H1 (cell line): ENCODE measurements around the gene C20orf173. TPM values are rescaled to one million over a fixed set of nuclear protein-coding genes. Genes with fewer than 3 reads are reported as not detected.

Source experiments
- CTCF ChIA-PET: fragments of 300-600 bp; sonication (Branson Sonifier 250); formaldehyde crosslinking; loops from one replicate; lab custom pipeline; 2021; ENCODE audit not compliant: partially characterized antibody; lab: Charles Lee
- POLR2A ChIA-PET: fragments of 300-600 bp; sonication (Branson Sonifier 250); formaldehyde crosslinking; loops from one replicate; lab custom pipeline; 2021; ENCODE audit warnings: inconsistent platforms; ENCODE audit not compliant: partially characterized antibody; lab: Charles Lee
- DNase-seq, 2 experiments: peaks; one replicate each; pipeline versions ENCODE4 v3.0.0 to v3.0.0-alpha.2; 2010 to 2022; ENCODE audit warnings: low spot score in 2 of 2, low read depth in 1 of 2, mixed read lengths in 1 of 2
- FAIRE-seq: peaks from 2 replicates; lab custom pipeline; 2011; peaks lifted over from hg19 to GRCh38; lab: Jason Lieb, UNC
- H2AFZ ChIP-seq: 2 replicates; pipeline ENCODE4 v1.8.1; 2012; ENCODE audit warnings: low read length, inconsistent platforms
- H2AK5ac ChIP-seq: 2 replicates; pipeline ENCODE4 v1.6.1; 2013; ENCODE audit warnings: low read depth, low read length
- H2BK120ac ChIP-seq: replicated peaks from 2 replicates; pipeline ENCODE3; 2013; ENCODE audit warnings: low read depth, low read length, inconsistent platforms
- H2BK12ac ChIP-seq: 2 replicates; pipeline ENCODE4 v1.6.1; 2013; ENCODE audit warnings: low read depth, low read length
- H2BK15ac ChIP-seq: 2 replicates; pipeline ENCODE4 v1.6.1; 2013; ENCODE audit warnings: low read length
- H2BK20ac ChIP-seq: 2 replicates; pipeline ENCODE4 v1.6.1; 2013; ENCODE audit warnings: low read length
- H2BK5ac ChIP-seq: 2 replicates; pipeline ENCODE4 v1.6.1; 2013; ENCODE audit warnings: low read depth, low read length
- H3K14ac ChIP-seq: 2 replicates; pipeline ENCODE4 v1.6.1; 2013; ENCODE audit warnings: inconsistent platforms; ENCODE audit not compliant: insufficient read length
- H3K18ac ChIP-seq: 2 replicates; pipeline ENCODE4 v1.6.1; 2013; ENCODE audit warnings: low read length; ENCODE audit errors: extremely low read depth
- H3K23ac ChIP-seq: 2 replicates; pipeline ENCODE4 v1.6.1; 2013; ENCODE audit warnings: inconsistent platforms; ENCODE audit not compliant: insufficient read length
- H3K23me2 ChIP-seq: 2 replicates; pipeline ENCODE4 v1.6.1; 2013; ENCODE audit warnings: low read depth, low read length
- H3K27ac ChIP-seq: 2 replicates; pipeline ENCODE4 v1.6.1; 2011; ENCODE audit warnings: low read depth, low read length, inconsistent platforms
- H3K27me3 ChIP-seq, 4 experiments: replicated peaks in 1 of 4; 1 replicate in 1 of 4; 2 replicates in 3 of 4; pipeline versions ENCODE4 v1.6.1 to v1.8.1; 2011 to 2013; ENCODE audit warnings: low read length in 3 of 4, mild to moderate bottlenecking in 3 of 4, inconsistent platforms in 2 of 4, mixed read lengths in 2 of 4, moderate library complexity in 1 of 4; ENCODE audit not compliant: control insufficient read depth in 3 of 4, insufficient read depth in 3 of 4; ENCODE audit errors: extremely low read depth in 1 of 4
- H3K36me3 ChIP-seq, 4 experiments: 2 replicates each; pipeline versions ENCODE4 v1.6.1 to v1.8.1; 2011 to 2013; ENCODE audit warnings: mild to moderate bottlenecking in 4 of 4, low read length in 3 of 4, moderate library complexity in 2 of 4, control low read depth in 1 of 4, inconsistent platforms in 1 of 4; ENCODE audit not compliant: insufficient read depth in 4 of 4, control insufficient read depth in 2 of 4
- H3K4ac ChIP-seq: replicated peaks from 2 replicates; pipeline ENCODE3; 2013; ENCODE audit warnings: low read length, low read depth, mixed read lengths, inconsistent platforms; ENCODE audit not compliant: insufficient read length
- H3K4me1 ChIP-seq, 4 experiments: replicated peaks in 1 of 4; 1 replicate in 1 of 4; 2 replicates in 3 of 4; pipeline versions ENCODE4 v1.6.1 to v1.8.1; 2011 to 2013; ENCODE audit warnings: low read length in 3 of 4, inconsistent platforms in 2 of 4, mixed read lengths in 1 of 4; ENCODE audit not compliant: insufficient read depth in 4 of 4, control insufficient read depth in 3 of 4
- H3K4me2 ChIP-seq, 2 experiments: 2 replicates each; pipeline versions ENCODE4 v1.6.1 to v1.8.1; 2011 to 2013; ENCODE audit warnings: low read depth in 2 of 2, low read length in 2 of 2, control low read depth in 1 of 2, inconsistent platforms in 1 of 2, mild to moderate bottlenecking in 1 of 2; ENCODE audit not compliant: insufficient read depth in 1 of 2
- H3K4me3 ChIP-seq, 4 experiments: fragments of 200-600, 300-600 bp in 1 of 4; sonication (generic), shearing (Covaris generic), sonication (Bioruptor Twin) in 1 of 4; 2 replicates each; pipeline versions ENCODE4 v1.5.1 to v1.8.1; 2011 to 2016; ENCODE audit warnings: low read length in 4 of 4, low read depth in 3 of 4, control low read depth in 2 of 4, inconsistent platforms in 2 of 4, mild to moderate bottlenecking in 2 of 4, mixed read lengths in 1 of 4, moderate library complexity in 1 of 4; ENCODE audit not compliant: insufficient read depth in 2 of 4; ENCODE audit errors: extremely low read depth in 1 of 4
- H3K56ac ChIP-seq: replicated peaks from 2 replicates; pipeline ENCODE3; 2013; ENCODE audit warnings: low read depth, mild to moderate bottlenecking, mixed read lengths, low read length, inconsistent platforms; ENCODE audit not compliant: insufficient read length
- H3K79me1 ChIP-seq: 2 replicates; pipeline ENCODE4 v1.6.1; 2013; ENCODE audit warnings: low read depth, low read length, control low read depth
- H3K79me2 ChIP-seq, 2 experiments: 2 replicates each; pipeline versions ENCODE4 v1.6.1 to v1.8.1; 2012 to 2013; ENCODE audit warnings: low read length in 2 of 2, mild to moderate bottlenecking in 2 of 2, inconsistent platforms in 1 of 2; ENCODE audit not compliant: insufficient read depth in 2 of 2, control insufficient read depth in 1 of 2
- H3K9ac ChIP-seq, 4 experiments: replicated peaks in 1 of 4; 1 replicate in 1 of 4; 2 replicates in 3 of 4; pipeline versions ENCODE4 v1.6.1 to v1.8.1; 2011 to 2013; ENCODE audit warnings: low read depth in 3 of 4, low read length in 3 of 4, control low read depth in 2 of 4, mild to moderate bottlenecking in 2 of 4, moderate library complexity in 2 of 4, inconsistent platforms in 1 of 4; ENCODE audit errors: extremely low read depth in 1 of 4
- H3K9me3 ChIP-seq, 2 experiments: 2 replicates each; pipeline versions ENCODE4 v1.6.1 to v1.8.1; 2012 to 2013; ENCODE audit warnings: mild to moderate bottlenecking in 2 of 2, moderate library complexity in 2 of 2, control low read depth in 1 of 2, inconsistent platforms in 1 of 2, low read depth in 1 of 2, low read length in 1 of 2, mixed read lengths in 1 of 2; ENCODE audit not compliant: insufficient read depth in 2 of 2
- H4K20me1 ChIP-seq, 2 experiments: replicated peaks in 1 of 2; 2 replicates each; pipeline versions ENCODE3 to v1.8.1; 2011 to 2013; ENCODE audit warnings: inconsistent platforms in 2 of 2, low read length in 2 of 2, mild to moderate bottlenecking in 1 of 2; ENCODE audit not compliant: insufficient read depth in 2 of 2, control insufficient read depth in 1 of 2
- H4K5ac ChIP-seq: 2 replicates; pipeline ENCODE4 v1.6.1; 2013; ENCODE audit warnings: low read length, low read depth, mixed read lengths, inconsistent platforms; ENCODE audit not compliant: insufficient read length
- H4K8ac ChIP-seq: 2 replicates; pipeline ENCODE4 v1.8.0; 2013; ENCODE audit warnings: mild to moderate bottlenecking, moderate library complexity, low read length, inconsistent platforms; ENCODE audit not compliant: insufficient read depth; ENCODE audit errors: extremely low read depth
- H4K91ac ChIP-seq: replicated peaks from 2 replicates; pipeline ENCODE3; 2013; ENCODE audit warnings: low read length, mixed read lengths, inconsistent platforms; ENCODE audit not compliant: insufficient read length
- BRCA1 ChIP-seq: IDR thresholded peaks from 2 replicates; pipeline ENCODE4 v1.6.1; 2012; ENCODE audit warnings: low read depth, low read length, improper control_type of control experiment
- WGBS, 2 experiments: shearing (Covaris generic) in 1 of 2; methylation state at CpG; one replicate each; pipeline versions ENCODE4 v1.1.6 to v1.1.7; 2013 to 2015; ENCODE audit warnings: low lambda C conversion rate in 2 of 2, mixed read lengths in 2 of 2, inconsistent platforms in 1 of 2, low coverage in 1 of 2, missing lambda C conversion rate in 1 of 2; ENCODE audit not compliant: insufficient replicate concordance in 2 of 2, insufficient coverage in 1 of 2, insufficient read length in 1 of 2; ENCODE audit errors: extremely low coverage in 1 of 2, missing lambda C conversion rate in 1 of 2; 5-methylcytosine and 5-hydroxymethylcytosine counted together
- polyA plus RNA-seq, 7 experiments: library from polyadenylated mRNA; depleted of rRNA in 3 of 7; stranded (reverse) in 5 of 7; unstranded in 2 of 7; fragments of >200 nt in 5 of 7; fragments of 200-250 nt in 2 of 7; gene quantifications; 1 replicate in 5 of 7; 2 replicates in 1 of 7; 4 replicates in 1 of 7; pipeline versions ENCODE4 v1.2.1 to v1.2.3, GENCODE V29; 2011 to 2013; ENCODE audit warnings: missing spikeins in 2 of 7, mixed read lengths in 2 of 7
- total RNA-seq: library from RNA; stranded (reverse); fragmentation: NEBNext Ultra II Directional; extraction: Animal tissue kit (Norgen Biotek cat#: 25700); gene quantifications from 2 replicates; pipeline ENCODE4 v1.2.1, GENCODE V29; 2021

C20orf173 gene
- total and polyA plus RNA-seq, 2 of the 8 experiments (the other 6 are each of a cell fraction or from before 2014, with no cell fraction given) = not detected

DNA sequence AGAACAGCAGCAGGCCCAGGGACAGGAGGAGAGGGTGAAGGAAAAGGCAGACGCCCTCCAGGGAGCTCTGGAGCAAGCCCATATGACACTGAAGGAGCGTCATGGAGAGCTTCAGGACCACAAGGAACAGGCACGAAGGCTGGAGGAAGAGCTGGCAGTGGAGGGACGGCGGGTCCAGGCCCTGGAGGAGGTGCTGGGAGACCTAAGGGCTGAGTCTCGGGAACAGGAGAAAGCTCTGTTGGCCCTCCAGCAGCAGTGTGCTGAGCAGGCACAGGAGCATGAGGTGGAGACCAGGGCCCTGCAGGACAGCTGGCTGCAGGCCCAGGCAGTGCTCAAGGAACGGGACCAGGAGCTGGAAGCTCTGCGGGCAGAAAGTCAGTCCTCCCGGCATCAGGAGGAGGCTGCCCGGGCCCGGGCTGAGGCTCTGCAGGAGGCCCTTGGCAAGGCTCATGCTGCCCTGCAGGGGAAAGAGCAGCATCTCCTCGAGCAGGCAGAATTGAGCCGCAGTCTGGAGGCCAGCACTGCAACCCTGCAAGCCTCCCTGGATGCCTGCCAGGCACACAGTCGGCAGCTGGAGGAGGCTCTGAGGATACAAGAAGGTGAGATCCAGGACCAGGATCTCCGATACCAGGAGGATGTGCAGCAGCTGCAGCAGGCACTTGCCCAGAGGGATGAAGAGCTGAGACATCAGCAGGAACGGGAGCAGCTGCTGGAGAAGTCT is 25.5 kb downstream of the C20orf173 start:
- H3K36me3 ChIP-seq = peaks cover 13 to 51% (median 40%) of the 10 kb centered on the region in 4 experiments; a peak in 7 of 8 replicates
- no peaks in the 10 kb centered on the region for H3K79me2 ChIP-seq
- no peak overlapping the region for H3K4ac ChIP-seq
- H2BK20ac ChIP-seq = no peak overlapping the region
- no peak overlapping the region for H3K27ac ChIP-seq
- no peak for TF ChIP-seq BRCA1
- no peak overlapping the region for H4K5ac ChIP-seq
- DNase-seq = no peak
- no peak overlapping the region for H3K18ac ChIP-seq
- no peaks in the 10 kb centered on the region for H4K20me1 ChIP-seq
- H2BK15ac ChIP-seq = no peak overlapping the region
- FAIRE-seq = no peak
- H3K4me2 ChIP-seq = no peak overlapping the region
- POLR2A ChIA-PET = interaction anchor here (0.7 to 1.8 kb wide), 4 partner anchors 9 to 49 kb away, joined by 3 to 8 read pairs (median 4); partner anchors contain the start of gene CEP250
- no peak overlapping the region for H4K8ac ChIP-seq
- no peak overlapping the region for H2AK5ac ChIP-seq
- H3K4me3 ChIP-seq = no peak overlapping the region
- no peak overlapping the region for H2BK120ac ChIP-seq
- no peaks in the 10 kb centered on the region for H3K27me3 ChIP-seq
- H2BK12ac ChIP-seq = no peak overlapping the region
- H4K91ac ChIP-seq = no peak overlapping the region
- 92% methylated on average over 16 of the region's 16 CpGs; no CpG with 5 or more reads in 1 of the 2 experiments for WGBS, 2 experiments
- H3K4me1 ChIP-seq = no peaks in the 10 kb centered on the region
- H2AFZ ChIP-seq = no peak overlapping the region
- no peak overlapping the region for H2BK5ac ChIP-seq
- H3K56ac ChIP-seq = no peak overlapping the region
- H3K9ac ChIP-seq = no peak overlapping the region; a peak in 1 of 7 replicates
- no peaks in the 10 kb centered on the region; the same call in 1 of the 2 replicates for H3K23me2 ChIP-seq
- no peak overlapping the region for H3K14ac ChIP-seq
- CTCF ChIA-PET = interaction anchor here (0.6 to 3.1 kb wide), 7 partner anchors 8 to 400 kb away, joined by 3 to 15 read pairs (median 5); no protein-coding TSS in a partner anchor
- no peaks in the 10 kb centered on the region for H3K79me1 ChIP-seq
- H3K23ac ChIP-seq = no peak overlapping the region
- no peaks in the 10 kb centered on the region for H3K9me3 ChIP-seq
